ENCODE results near the gene SLC36A2. TPM values are rescaled to one million over a fixed set of nuclear protein-coding genes. Genes with fewer than 3 reads are reported as not detected.

SLC36A2 gene
- total and polyA plus RNA-seq, 2 experiments from 2014 or later = 0.30 TPM; not detected in 1

DNA sequence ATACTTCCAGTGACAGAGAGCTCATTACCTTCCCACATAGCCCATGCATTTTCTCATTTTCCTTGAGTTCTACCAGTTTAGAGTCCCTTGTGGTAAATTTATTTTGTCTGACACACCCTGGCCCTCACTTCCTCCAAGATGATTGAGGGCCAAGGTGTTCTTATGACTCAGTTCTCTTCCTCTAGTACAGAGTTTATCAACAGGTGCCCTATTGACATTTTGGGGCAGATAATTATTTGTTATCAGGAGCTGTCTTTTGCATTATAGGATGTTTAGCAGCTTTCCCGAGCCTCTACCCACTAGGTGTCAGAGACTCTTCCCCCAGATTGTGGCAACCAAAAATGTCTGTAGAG, 50.9 kb downstream of the SLC36A2 start:
- no peaks in the 10 kb centered on the region for H4K20me1 ChIP-seq (ENCODE audit: insufficient read depth, poor library complexity, severe bottlenecking)
- H3K79me2 ChIP-seq = no peaks in the 10 kb centered on the region
- no peaks in the 10 kb centered on the region for H3K9me3 ChIP-seq (ENCODE audit: low read depth)
- no peaks in the 10 kb centered on the region for H3K9me2 ChIP-seq (replicated peaks; ENCODE audit: insufficient read depth)
- no peak overlapping the region for H3K4me2 ChIP-seq
- H3K27me3 ChIP-seq = peaks cover 4% of the 10 kb centered on the region
- H3K4me1 ChIP-seq (ENCODE audit: insufficient read depth) = peaks cover 6% of the 10 kb centered on the region
- no peaks in the 10 kb centered on the region for H3K36me3 ChIP-seq (replicated peaks; ENCODE audit: insufficient read depth, low read depth)
- no peak overlapping the region for H2AFZ ChIP-seq
- no peak for TF ChIP-seq EZH2 (IDR thresholded peaks at IDR 0.05; ENCODE audit: borderline replicate concordance)
- no peak for TF ChIP-seq EZH2phosphoT487 (IDR thresholded peaks at IDR 0.05; ENCODE audit: low read depth, severe bottlenecking, unreplicated experiment)
- TF ChIP-seq, protein P1, sequence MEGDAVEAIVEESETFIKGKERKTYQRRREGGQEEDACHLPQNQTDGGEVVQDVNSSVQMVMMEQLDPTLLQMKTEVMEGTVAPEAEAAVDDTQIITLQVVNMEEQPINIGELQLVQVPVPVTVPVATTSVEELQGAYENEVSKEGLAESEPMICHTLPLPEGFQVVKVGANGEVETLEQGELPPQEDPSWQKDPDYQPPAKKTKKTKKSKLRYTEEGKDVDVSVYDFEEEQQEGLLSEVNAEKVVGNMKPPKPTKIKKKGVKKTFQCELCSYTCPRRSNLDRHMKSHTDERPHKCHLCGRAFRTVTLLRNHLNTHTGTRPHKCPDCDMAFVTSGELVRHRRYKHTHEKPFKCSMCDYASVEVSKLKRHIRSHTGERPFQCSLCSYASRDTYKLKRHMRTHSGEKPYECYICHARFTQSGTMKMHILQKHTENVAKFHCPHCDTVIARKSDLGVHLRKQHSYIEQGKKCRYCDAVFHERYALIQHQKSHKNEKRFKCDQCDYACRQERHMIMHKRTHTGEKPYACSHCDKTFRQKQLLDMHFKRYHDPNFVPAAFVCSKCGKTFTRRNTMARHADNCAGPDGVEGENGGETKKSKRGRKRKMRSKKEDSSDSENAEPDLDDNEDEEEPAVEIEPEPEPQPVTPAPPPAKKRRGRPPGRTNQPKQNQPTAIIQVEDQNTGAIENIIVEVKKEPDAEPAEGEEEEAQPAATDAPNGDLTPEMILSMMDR (IDR thresholded peaks at IDR 0.05; ENCODE audit: poor library complexity) = no peak
- 72% methylated on average over 1 of the region's 1 CpG for WGBS (ENCODE audit: low lambda C conversion rate, missing lambda C conversion rate)
- H3K4me3 ChIP-seq = no peak overlapping the region
- no peak overlapping the region for H3K27ac ChIP-seq
- no peak for DNase-seq (ENCODE audit: low spot score)

DNA sequence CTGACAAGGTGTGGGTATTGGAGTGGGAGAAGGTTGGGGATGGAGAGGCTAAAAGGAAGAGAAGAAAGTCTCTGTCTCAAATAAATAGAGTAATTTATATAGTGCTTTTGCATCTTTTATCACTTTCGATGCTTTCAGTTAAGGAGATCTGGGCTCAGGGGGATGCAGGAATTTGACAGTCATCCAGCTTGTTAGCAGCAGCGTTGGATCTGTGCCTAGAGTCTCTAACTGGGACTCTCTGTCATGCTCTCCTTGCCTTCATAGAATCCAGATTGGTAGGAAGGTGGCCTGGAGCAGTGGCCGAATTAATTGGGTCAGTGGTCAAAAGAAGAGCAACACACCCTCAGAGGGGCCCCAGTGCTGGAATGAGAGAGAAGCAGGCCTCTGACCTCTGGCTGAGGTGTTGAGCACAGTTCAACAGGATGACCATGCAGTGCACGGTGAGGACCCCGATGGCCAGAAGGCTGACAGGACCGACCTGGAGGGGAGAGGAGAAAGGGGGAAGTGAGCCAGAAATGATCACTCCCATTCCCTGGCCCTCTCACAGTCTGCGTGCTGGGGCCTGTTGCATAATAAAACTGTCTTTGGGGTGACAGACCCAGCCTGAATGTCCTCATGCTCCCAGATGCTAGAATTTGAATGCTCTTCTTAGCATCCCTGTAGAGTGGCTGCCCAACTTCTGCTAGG, 51.4 kb downstream of the SLC36A2 start:
- Histone ChIP-seq H3K27ac (no peak overlapping the region), H3K9me3 (ENCODE audit: low read depth) (no peaks in the 10 kb centered on the region), H4K20me1 (ENCODE audit: insufficient read depth, poor library complexity, severe bottlenecking) (no peaks in the 10 kb centered on the region), H3K4me3 (no peak overlapping the region), H3K79me2 (no peaks in the 10 kb centered on the region), H2AFZ (no peak overlapping the region), H3K4me1 (ENCODE audit: insufficient read depth) (peaks cover 6% of the 10 kb centered on the region), H3K9me2 (replicated peaks; ENCODE audit: insufficient read depth) (no peaks in the 10 kb centered on the region), H3K36me3 (replicated peaks; ENCODE audit: insufficient read depth, low read depth) (no peaks in the 10 kb centered on the region), H3K4me2 (no peak overlapping the region), H3K27me3 (peaks cover 3% of the 10 kb centered on the region)
- no peak for DNase-seq (ENCODE audit: low spot score)
- 67% methylated on average over 7 of the region's 7 CpGs for WGBS (ENCODE audit: low lambda C conversion rate, missing lambda C conversion rate)
- TF ChIP-seq, protein P1 (IDR thresholded peaks at IDR 0.05; ENCODE audit: poor library complexity) = no peak
- TF ChIP-seq EZH2 (IDR thresholded peaks at IDR 0.05; ENCODE audit: borderline replicate concordance) (no peak), EZH2phosphoT487 (IDR thresholded peaks at IDR 0.05; ENCODE audit: low read depth, severe bottlenecking, unreplicated experiment) (no peak)

DNA sequence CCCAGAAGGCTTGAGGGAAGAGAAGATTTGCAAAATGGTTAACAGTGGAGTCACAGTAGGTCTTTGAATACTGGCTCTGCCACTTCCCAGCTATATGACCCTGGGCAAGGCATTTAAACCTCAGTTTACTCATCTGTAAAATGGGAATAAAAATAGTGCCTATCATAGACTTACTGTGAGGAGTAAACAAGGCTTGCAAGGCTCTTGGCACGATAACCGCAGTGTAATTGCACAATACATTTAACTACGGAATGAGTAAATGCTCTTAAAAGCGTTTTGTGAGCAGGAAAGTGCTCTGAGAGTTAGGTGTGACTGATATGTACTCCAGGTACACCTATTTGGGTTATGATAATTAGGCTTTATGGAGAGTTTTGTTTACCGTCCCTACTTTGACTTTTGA, 52.2 kb downstream of the SLC36A2 start:
- Histone ChIP-seq H2AFZ (no peak overlapping the region), H3K27ac (no peak overlapping the region), H3K4me3 (no peak overlapping the region), H4K20me1 (ENCODE audit: insufficient read depth, poor library complexity, severe bottlenecking) (no peaks in the 10 kb centered on the region), H3K4me1 (ENCODE audit: insufficient read depth) (peaks cover 6% of the 10 kb centered on the region), H3K4me2 (no peak overlapping the region), H3K9me3 (ENCODE audit: low read depth) (no peaks in the 10 kb centered on the region), H3K9me2 (replicated peaks; ENCODE audit: insufficient read depth) (no peaks in the 10 kb centered on the region), H3K36me3 (replicated peaks; ENCODE audit: insufficient read depth, low read depth) (no peaks in the 10 kb centered on the region), H3K27me3 (no peaks in the 10 kb centered on the region), H3K79me2 (no peaks in the 10 kb centered on the region)
- no peak for DNase-seq (ENCODE audit: low spot score)
- WGBS (ENCODE audit: low lambda C conversion rate, missing lambda C conversion rate) = 59% methylated on average over 5 of the region's 5 CpGs
- TF ChIP-seq, protein P1 (IDR thresholded peaks at IDR 0.05; ENCODE audit: poor library complexity) = no peak
- TF ChIP-seq EZH2 (IDR thresholded peaks at IDR 0.05; ENCODE audit: borderline replicate concordance) (no peak), EZH2phosphoT487 (IDR thresholded peaks at IDR 0.05; ENCODE audit: low read depth, severe bottlenecking, unreplicated experiment) (no peak)
